H1 (cell line): ENCODE measurements around the gene GUF1. TPM values are rescaled to one million over a fixed set of nuclear protein-coding genes. Genes with fewer than 3 reads are reported as not detected.

Source experiments
- CTCF ChIA-PET: fragments of 300-600 bp; sonication (Branson Sonifier 250); formaldehyde crosslinking; loops from one replicate; lab custom pipeline; 2021; ENCODE audit not compliant: partially characterized antibody; lab: Charles Lee
- POLR2A ChIA-PET: fragments of 300-600 bp; sonication (Branson Sonifier 250); formaldehyde crosslinking; loops from one replicate; lab custom pipeline; 2021; ENCODE audit warnings: inconsistent platforms; ENCODE audit not compliant: partially characterized antibody; lab: Charles Lee
- DNase-seq, 2 experiments: peaks; one replicate each; pipeline versions ENCODE4 v3.0.0 to v3.0.0-alpha.2; 2010 to 2022; ENCODE audit warnings: low spot score in 2 of 2, low read depth in 1 of 2, mixed read lengths in 1 of 2
- FAIRE-seq: peaks from 2 replicates; lab custom pipeline; 2011; peaks lifted over from hg19 to GRCh38; lab: Jason Lieb, UNC
- H2AFZ ChIP-seq: 2 replicates; pipeline ENCODE4 v1.8.1; 2012; ENCODE audit warnings: low read length, inconsistent platforms
- H2AK5ac ChIP-seq: 2 replicates; pipeline ENCODE4 v1.6.1; 2013; ENCODE audit warnings: low read depth, low read length
- H2BK120ac ChIP-seq: replicated peaks from 2 replicates; pipeline ENCODE3; 2013; ENCODE audit warnings: low read depth, low read length, inconsistent platforms
- H2BK12ac ChIP-seq: 2 replicates; pipeline ENCODE4 v1.6.1; 2013; ENCODE audit warnings: low read depth, low read length
- H2BK15ac ChIP-seq: 2 replicates; pipeline ENCODE4 v1.6.1; 2013; ENCODE audit warnings: low read length
- H2BK20ac ChIP-seq: 2 replicates; pipeline ENCODE4 v1.6.1; 2013; ENCODE audit warnings: low read length
- H2BK5ac ChIP-seq: 2 replicates; pipeline ENCODE4 v1.6.1; 2013; ENCODE audit warnings: low read depth, low read length
- H3K14ac ChIP-seq: 2 replicates; pipeline ENCODE4 v1.6.1; 2013; ENCODE audit warnings: inconsistent platforms; ENCODE audit not compliant: insufficient read length
- H3K18ac ChIP-seq: 2 replicates; pipeline ENCODE4 v1.6.1; 2013; ENCODE audit warnings: low read length; ENCODE audit errors: extremely low read depth
- H3K23ac ChIP-seq: 2 replicates; pipeline ENCODE4 v1.6.1; 2013; ENCODE audit warnings: inconsistent platforms; ENCODE audit not compliant: insufficient read length
- H3K23me2 ChIP-seq: 2 replicates; pipeline ENCODE4 v1.6.1; 2013; ENCODE audit warnings: low read depth, low read length
- H3K27ac ChIP-seq: 2 replicates; pipeline ENCODE4 v1.6.1; 2011; ENCODE audit warnings: low read depth, low read length, inconsistent platforms
- H3K27me3 ChIP-seq, 4 experiments: replicated peaks in 1 of 4; 1 replicate in 1 of 4; 2 replicates in 3 of 4; pipeline versions ENCODE4 v1.6.1 to v1.8.1; 2011 to 2013; ENCODE audit warnings: low read length in 3 of 4, mild to moderate bottlenecking in 3 of 4, inconsistent platforms in 2 of 4, mixed read lengths in 2 of 4, moderate library complexity in 1 of 4; ENCODE audit not compliant: control insufficient read depth in 3 of 4, insufficient read depth in 3 of 4; ENCODE audit errors: extremely low read depth in 1 of 4
- H3K36me3 ChIP-seq, 4 experiments: 2 replicates each; pipeline versions ENCODE4 v1.6.1 to v1.8.1; 2011 to 2013; ENCODE audit warnings: mild to moderate bottlenecking in 4 of 4, low read length in 3 of 4, moderate library complexity in 2 of 4, control low read depth in 1 of 4, inconsistent platforms in 1 of 4; ENCODE audit not compliant: insufficient read depth in 4 of 4, control insufficient read depth in 2 of 4
- H3K4ac ChIP-seq: replicated peaks from 2 replicates; pipeline ENCODE3; 2013; ENCODE audit warnings: low read length, low read depth, mixed read lengths, inconsistent platforms; ENCODE audit not compliant: insufficient read length
- H3K4me1 ChIP-seq, 4 experiments: replicated peaks in 1 of 4; 1 replicate in 1 of 4; 2 replicates in 3 of 4; pipeline versions ENCODE4 v1.6.1 to v1.8.1; 2011 to 2013; ENCODE audit warnings: low read length in 3 of 4, inconsistent platforms in 2 of 4, mixed read lengths in 1 of 4; ENCODE audit not compliant: insufficient read depth in 4 of 4, control insufficient read depth in 3 of 4
- H3K4me2 ChIP-seq, 2 experiments: 2 replicates each; pipeline versions ENCODE4 v1.6.1 to v1.8.1; 2011 to 2013; ENCODE audit warnings: low read depth in 2 of 2, low read length in 2 of 2, control low read depth in 1 of 2, inconsistent platforms in 1 of 2, mild to moderate bottlenecking in 1 of 2; ENCODE audit not compliant: insufficient read depth in 1 of 2
- H3K4me3 ChIP-seq, 4 experiments: fragments of 200-600, 300-600 bp in 1 of 4; sonication (generic), shearing (Covaris generic), sonication (Bioruptor Twin) in 1 of 4; 2 replicates each; pipeline versions ENCODE4 v1.5.1 to v1.8.1; 2011 to 2016; ENCODE audit warnings: low read length in 4 of 4, low read depth in 3 of 4, control low read depth in 2 of 4, inconsistent platforms in 2 of 4, mild to moderate bottlenecking in 2 of 4, mixed read lengths in 1 of 4, moderate library complexity in 1 of 4; ENCODE audit not compliant: insufficient read depth in 2 of 4; ENCODE audit errors: extremely low read depth in 1 of 4
- H3K56ac ChIP-seq: replicated peaks from 2 replicates; pipeline ENCODE3; 2013; ENCODE audit warnings: low read depth, mild to moderate bottlenecking, mixed read lengths, low read length, inconsistent platforms; ENCODE audit not compliant: insufficient read length
- H3K79me1 ChIP-seq: 2 replicates; pipeline ENCODE4 v1.6.1; 2013; ENCODE audit warnings: low read depth, low read length, control low read depth
- H3K79me2 ChIP-seq, 2 experiments: 2 replicates each; pipeline versions ENCODE4 v1.6.1 to v1.8.1; 2012 to 2013; ENCODE audit warnings: low read length in 2 of 2, mild to moderate bottlenecking in 2 of 2, inconsistent platforms in 1 of 2; ENCODE audit not compliant: insufficient read depth in 2 of 2, control insufficient read depth in 1 of 2
- H3K9ac ChIP-seq, 4 experiments: replicated peaks in 1 of 4; 1 replicate in 1 of 4; 2 replicates in 3 of 4; pipeline versions ENCODE4 v1.6.1 to v1.8.1; 2011 to 2013; ENCODE audit warnings: low read depth in 3 of 4, low read length in 3 of 4, control low read depth in 2 of 4, mild to moderate bottlenecking in 2 of 4, moderate library complexity in 2 of 4, inconsistent platforms in 1 of 4; ENCODE audit errors: extremely low read depth in 1 of 4
- H3K9me3 ChIP-seq, 2 experiments: 2 replicates each; pipeline versions ENCODE4 v1.6.1 to v1.8.1; 2012 to 2013; ENCODE audit warnings: mild to moderate bottlenecking in 2 of 2, moderate library complexity in 2 of 2, control low read depth in 1 of 2, inconsistent platforms in 1 of 2, low read depth in 1 of 2, low read length in 1 of 2, mixed read lengths in 1 of 2; ENCODE audit not compliant: insufficient read depth in 2 of 2
- H4K20me1 ChIP-seq, 2 experiments: replicated peaks in 1 of 2; 2 replicates each; pipeline versions ENCODE3 to v1.8.1; 2011 to 2013; ENCODE audit warnings: inconsistent platforms in 2 of 2, low read length in 2 of 2, mild to moderate bottlenecking in 1 of 2; ENCODE audit not compliant: insufficient read depth in 2 of 2, control insufficient read depth in 1 of 2
- H4K5ac ChIP-seq: 2 replicates; pipeline ENCODE4 v1.6.1; 2013; ENCODE audit warnings: low read length, low read depth, mixed read lengths, inconsistent platforms; ENCODE audit not compliant: insufficient read length
- H4K8ac ChIP-seq: 2 replicates; pipeline ENCODE4 v1.8.0; 2013; ENCODE audit warnings: mild to moderate bottlenecking, moderate library complexity, low read length, inconsistent platforms; ENCODE audit not compliant: insufficient read depth; ENCODE audit errors: extremely low read depth
- H4K91ac ChIP-seq: replicated peaks from 2 replicates; pipeline ENCODE3; 2013; ENCODE audit warnings: low read length, mixed read lengths, inconsistent platforms; ENCODE audit not compliant: insufficient read length
- TCF12 ChIP-seq: IDR thresholded peaks from 2 replicates; pipeline ENCODE4 v1.6.1; 2011; ENCODE audit warnings: low read depth, mild to moderate bottlenecking, low read length
- WGBS, 2 experiments: shearing (Covaris generic) in 1 of 2; methylation state at CpG; one replicate each; pipeline versions ENCODE4 v1.1.6 to v1.1.7; 2013 to 2015; ENCODE audit warnings: low lambda C conversion rate in 2 of 2, mixed read lengths in 2 of 2, inconsistent platforms in 1 of 2, low coverage in 1 of 2, missing lambda C conversion rate in 1 of 2; ENCODE audit not compliant: insufficient replicate concordance in 2 of 2, insufficient coverage in 1 of 2, insufficient read length in 1 of 2; ENCODE audit errors: extremely low coverage in 1 of 2, missing lambda C conversion rate in 1 of 2; 5-methylcytosine and 5-hydroxymethylcytosine counted together
- polyA plus RNA-seq, 7 experiments: library from polyadenylated mRNA; depleted of rRNA in 3 of 7; stranded (reverse) in 5 of 7; unstranded in 2 of 7; fragments of >200 nt in 5 of 7; fragments of 200-250 nt in 2 of 7; gene quantifications; 1 replicate in 5 of 7; 2 replicates in 1 of 7; 4 replicates in 1 of 7; pipeline versions ENCODE4 v1.2.1 to v1.2.3, GENCODE V29; 2011 to 2013; ENCODE audit warnings: missing spikeins in 2 of 7, mixed read lengths in 2 of 7
- total RNA-seq: library from RNA; stranded (reverse); fragmentation: NEBNext Ultra II Directional; extraction: Animal tissue kit (Norgen Biotek cat#: 25700); gene quantifications from 2 replicates; pipeline ENCODE4 v1.2.1, GENCODE V29; 2021

Gene GUF1
- total and polyA plus RNA-seq, 2 of the 8 experiments (the other 6 are each of a cell fraction or from before 2014, with no cell fraction given): 14.8 to 30.6 TPM

DNA sequence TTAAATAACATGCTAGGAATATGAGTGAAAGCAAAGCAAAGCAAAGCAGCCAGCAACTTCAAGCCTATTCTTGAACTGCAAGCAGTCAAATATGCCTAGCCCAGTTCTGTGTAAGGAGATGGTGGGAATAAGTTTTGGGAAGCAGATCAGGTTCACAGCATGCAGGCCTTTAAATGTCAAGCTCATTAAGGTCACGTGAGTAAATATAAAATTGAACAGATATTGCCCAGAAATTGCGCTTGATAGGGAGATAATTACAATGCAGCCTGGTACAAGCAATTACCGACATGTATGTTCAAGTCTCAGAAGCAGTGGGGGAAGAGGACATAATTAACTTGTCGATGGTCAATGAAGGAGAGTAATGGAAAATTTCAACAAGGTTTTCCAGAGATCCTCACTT lies 42.2 kb downstream of the GUF1 start:
- peaks cover 0 to 1% of the 10 kb centered on the region in 2 experiments for H4K20me1 ChIP-seq
- no peak overlapping the region for H3K4ac ChIP-seq
- CTCF ChIA-PET: no interaction called here
- H3K18ac ChIP-seq: no peak overlapping the region
- no peak overlapping the region for H3K56ac ChIP-seq
- no peak overlapping the region for H4K91ac ChIP-seq
- no peaks in the 10 kb centered on the region for H3K9me3 ChIP-seq
- no peak overlapping the region for H2BK12ac ChIP-seq
- H4K5ac ChIP-seq: no peak overlapping the region
- no peak overlapping the region for H3K14ac ChIP-seq
- no peak overlapping the region for H3K9ac ChIP-seq
- DNase-seq: no peak
- no peak overlapping the region for H2BK5ac ChIP-seq
- H2BK20ac ChIP-seq: no peak overlapping the region
- H3K27me3 ChIP-seq: no peaks in the 10 kb centered on the region
- no peak overlapping the region for H3K27ac ChIP-seq
- H3K4me3 ChIP-seq: no peak overlapping the region
- no peak overlapping the region for H2AFZ ChIP-seq
- no peaks in the 10 kb centered on the region for H3K36me3 ChIP-seq
- no peak for FAIRE-seq
- WGBS, 2 experiments: 76% methylated on average over 4 of the region's 4 CpGs; no CpG with 5 or more reads in 1 of the 2 experiments
- POLR2A ChIA-PET: no interaction called here
- no peak overlapping the region for H3K4me2 ChIP-seq
- H2BK15ac ChIP-seq: no peak overlapping the region
- H3K79me2 ChIP-seq: peaks cover 0 to 55% of the 10 kb centered on the region in 2 experiments; a peak in 3 of 4 replicates
- no peak overlapping the region for H4K8ac ChIP-seq
- H3K79me1 ChIP-seq: no peaks in the 10 kb centered on the region
- H2BK120ac ChIP-seq: no peak overlapping the region
- no peaks in the 10 kb centered on the region for H3K23me2 ChIP-seq
- H3K23ac ChIP-seq: no peak overlapping the region
- TF ChIP-seq TCF12: no peak
- no peak overlapping the region for H2AK5ac ChIP-seq
- peaks cover 0 to 6% (median 0%) of the 10 kb centered on the region in 4 experiments; a peak in 3 of 7 replicates for H3K4me1 ChIP-seq
